OCI-LY1 (cell line): ENCODE measurements around the gene TUBB8B.
"Not testable (repeated sequence)": the region's sequence is repeated elsewhere in the genome, so short reads cannot be mapped to it uniquely, and the experiment has no call there.

Experiments used
- CTCF ChIP-seq: fragments of 200-600 bp; sonication (generic), shearing (Covaris generic); IDR thresholded peaks from 2 replicates; pipeline ENCODE4 v1.5.1; 2017; ENCODE audit warnings: mild to moderate bottlenecking, antibody characterized with exemption, low read length, moderate library complexity, mixed read lengths
- EZH2 ChIP-seq: fragments of 200-600 bp; sonication (generic), shearing (Covaris generic); IDR thresholded peaks from 2 replicates; pipeline ENCODE4 v1.8.0; 2017; ENCODE audit warnings: borderline replicate concordance, mixed run types, mild to moderate bottlenecking, antibody characterized with exemption, low read length, moderate library complexity, mixed read lengths

- TF ChIP-seq CTCF, EZH2: not testable (repeated sequence)
These were observed 26.2 kb upstream of the TUBB8B start for GRCh38 chr18:75525-76160.
